ENCODE measurements around the gene TJAP1.
"Not testable (repeated sequence)": the region's sequence is repeated elsewhere in the genome, so short reads cannot be mapped to it uniquely, and the experiment has no call there.

The TJAP1 gene

DNA sequence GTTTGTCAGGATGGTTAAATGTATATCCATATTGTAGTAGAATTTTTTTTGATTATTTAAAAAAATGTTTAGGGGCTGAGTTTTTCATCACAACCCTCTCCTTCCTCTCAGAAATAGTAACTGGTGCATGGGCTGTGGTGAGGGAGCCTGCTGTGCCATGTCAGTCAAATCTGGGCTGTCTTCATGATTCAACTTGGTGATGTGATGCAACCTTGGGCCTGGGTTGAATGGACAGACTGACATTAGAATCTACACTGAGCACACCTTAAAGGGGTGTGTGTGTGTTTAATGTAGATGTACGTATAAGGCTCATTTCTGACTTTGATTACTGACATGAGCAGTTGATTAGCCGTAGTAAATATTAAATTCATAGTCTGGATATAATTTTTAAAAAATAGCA lies 3.7 kb downstream of the TJAP1 start:
- FAIRE-seq (no peak), DNase-seq (ENCODE audit: low spot score) (no peak)

DNA sequence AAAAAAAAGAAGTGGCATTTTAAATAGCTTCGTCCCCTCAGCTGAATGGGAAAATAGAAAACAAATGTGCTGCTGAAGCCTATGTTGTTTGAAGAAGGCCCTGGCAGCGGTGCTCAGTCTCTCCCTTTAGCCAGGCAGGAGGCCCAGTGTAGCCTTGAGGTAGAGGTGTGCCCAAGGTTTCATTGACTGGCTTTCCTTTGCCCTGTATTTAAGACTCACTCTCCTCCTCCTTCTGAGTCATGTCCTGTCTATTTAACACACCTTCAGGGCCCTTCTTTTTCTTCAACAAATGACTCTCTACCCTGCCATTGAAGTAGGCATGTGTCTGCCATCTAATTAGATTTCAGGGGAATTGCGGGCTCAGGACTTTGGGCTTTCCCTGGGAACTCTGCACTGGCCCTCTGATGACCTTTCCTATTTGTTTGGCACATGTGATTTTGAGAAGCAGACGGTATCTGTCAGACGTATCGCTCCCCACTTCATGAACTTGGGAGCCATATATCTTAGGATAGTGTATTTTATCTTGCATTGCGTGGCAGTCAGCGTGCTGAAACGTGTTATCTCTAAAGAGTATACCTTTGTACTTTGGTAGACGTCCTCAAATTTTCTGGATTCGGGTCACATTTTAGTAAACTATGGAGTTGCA lies 4.3 kb downstream of the TJAP1 start:
- DNase-seq (ENCODE audit: low spot score), result no peak
- FAIRE-seq, result no peak

DNA sequence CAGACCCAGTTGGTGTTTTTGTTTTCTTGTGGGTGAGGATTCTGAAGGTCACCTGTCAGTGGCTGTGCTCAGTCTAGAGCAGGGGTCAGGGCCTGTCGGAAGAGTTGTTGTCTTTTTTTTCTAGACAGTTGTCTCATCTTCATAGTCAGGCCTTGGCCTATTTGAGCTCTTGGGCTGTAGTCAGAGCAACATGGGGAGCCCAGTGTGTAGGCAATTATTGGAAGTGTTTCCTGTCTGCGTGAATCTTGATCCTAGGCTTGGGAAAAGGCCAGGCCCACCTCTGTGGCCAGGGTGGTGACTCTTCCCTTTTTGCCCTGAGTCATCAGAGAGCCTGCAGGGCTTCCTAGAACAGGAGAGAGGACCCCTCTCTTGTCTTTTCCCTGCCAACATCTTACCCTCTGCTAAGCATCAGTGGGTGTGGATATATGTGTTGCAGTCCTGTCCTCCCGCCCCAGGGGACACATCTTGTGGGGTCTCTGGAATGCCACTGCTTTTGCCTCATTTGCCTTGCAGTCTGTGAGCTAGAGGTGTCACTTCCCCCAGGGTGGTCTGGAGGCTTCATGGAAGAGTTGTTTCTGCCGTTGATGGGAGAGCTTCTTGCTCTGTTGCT lies 11.4 kb downstream of the TJAP1 start:
- FAIRE-seq (no peak), DNase-seq (ENCODE audit: low spot score) (no peak)

DNA sequence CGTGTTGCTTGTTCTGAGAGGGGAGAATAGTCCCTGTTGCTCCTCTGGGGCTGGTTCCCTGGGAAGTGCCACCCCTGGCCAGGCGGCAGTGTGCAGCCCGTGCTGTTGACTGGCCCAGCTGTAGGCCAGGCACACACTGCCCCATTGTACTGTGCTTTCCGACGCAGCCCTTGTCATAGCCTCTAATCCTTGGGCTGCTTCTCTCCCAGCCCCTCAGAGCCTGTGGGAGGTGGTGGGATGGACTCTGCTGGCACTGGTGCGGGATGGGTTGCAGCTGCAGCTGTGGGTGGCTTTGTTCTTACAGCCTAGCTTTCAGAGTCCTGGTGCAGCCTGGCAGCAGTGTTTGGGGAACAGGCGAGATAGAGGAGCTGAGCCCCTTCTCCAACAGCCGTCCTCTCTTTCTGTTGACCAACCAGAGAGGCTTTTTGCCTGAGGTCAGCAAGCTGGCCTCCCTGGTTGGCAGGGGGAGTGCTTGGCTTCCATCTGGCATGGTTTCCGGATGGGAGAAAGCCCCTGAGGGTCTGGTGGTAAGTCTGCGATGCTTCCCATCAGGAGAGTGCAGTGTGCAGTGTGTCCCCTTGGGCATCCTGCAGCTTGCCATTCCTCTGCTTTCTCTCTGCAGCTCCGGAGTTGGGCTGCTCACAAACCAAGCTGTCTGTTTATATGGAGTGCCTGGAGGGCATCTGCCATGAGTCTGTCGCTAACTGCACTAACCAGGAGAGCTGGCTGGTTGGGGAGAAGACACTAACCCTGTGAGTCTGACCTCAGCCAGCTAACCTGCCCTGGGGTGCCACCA lies 12.1 kb downstream of the TJAP1 start:
- DNase-seq (ENCODE audit: low spot score), result no peak
- no peak for FAIRE-seq

DNA sequence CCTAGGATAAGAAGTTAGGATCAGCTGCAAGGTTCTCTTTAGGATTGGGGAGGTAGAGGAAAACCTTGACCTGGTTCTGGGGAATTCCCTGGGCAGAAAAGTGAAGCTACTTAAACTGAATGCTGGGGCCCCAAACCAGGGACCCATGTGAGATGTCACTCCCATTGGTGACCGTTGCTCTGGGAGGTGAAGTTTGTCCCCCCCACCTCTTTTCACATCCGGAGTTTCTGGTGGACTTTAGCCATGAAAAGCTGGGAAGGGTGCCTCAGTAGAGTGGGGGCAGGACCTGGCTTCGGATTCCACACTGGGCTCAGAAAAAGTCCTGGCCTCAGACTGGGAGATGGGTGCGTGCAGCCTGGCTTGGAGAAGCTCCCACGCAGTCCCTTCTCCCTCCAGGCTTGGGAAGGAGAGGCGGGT lies 13.2 kb downstream of the TJAP1 start:
- no peak for DNase-seq (ENCODE audit: low spot score)
- FAIRE-seq, result no peak

DNA sequence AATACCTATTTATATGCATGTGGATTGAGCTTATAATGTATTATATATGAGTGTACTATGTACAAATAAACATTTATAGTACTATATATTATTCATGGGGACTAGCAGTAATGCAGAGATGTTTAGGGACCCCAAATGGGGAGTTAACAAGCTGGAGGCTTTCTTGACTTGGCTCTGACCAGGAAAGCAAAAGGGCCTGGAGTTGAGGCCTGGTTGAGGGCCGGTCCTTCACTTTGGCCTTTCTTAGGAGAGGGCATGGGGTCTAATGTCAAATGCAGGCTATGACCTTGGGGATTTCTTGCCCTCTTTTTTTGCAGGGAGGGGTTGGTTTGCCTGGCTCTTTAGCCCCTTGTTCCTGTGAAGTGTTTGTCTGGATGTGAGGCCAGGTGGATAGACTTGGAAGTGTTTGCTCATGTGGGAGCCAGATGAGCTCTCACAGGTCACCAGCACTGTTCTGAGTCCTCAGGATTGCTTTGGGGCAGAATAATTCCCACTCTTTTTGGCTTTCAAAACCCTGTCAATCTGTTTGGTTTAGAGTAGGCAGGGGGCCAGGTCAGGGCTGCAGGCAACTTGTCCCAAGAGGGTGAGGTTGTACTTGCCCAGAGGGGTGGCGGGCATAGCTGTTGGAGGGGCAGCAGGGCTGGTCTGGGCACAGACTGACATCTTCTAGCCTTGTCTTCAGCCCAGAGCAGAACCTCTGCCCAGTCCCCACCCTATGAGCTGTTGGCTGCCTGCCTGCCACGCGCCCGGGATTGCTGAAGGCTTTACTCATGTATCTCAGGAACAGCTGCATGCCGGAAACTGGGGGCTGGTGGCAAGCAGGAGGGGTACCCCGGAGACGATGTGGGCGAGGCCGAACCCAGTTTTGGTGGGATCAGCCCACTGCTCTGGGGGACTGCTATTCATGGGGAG lies 14.6 kb downstream of the TJAP1 start:
- DNase-seq (ENCODE audit: low spot score), result peak; percentile 63

DNA sequence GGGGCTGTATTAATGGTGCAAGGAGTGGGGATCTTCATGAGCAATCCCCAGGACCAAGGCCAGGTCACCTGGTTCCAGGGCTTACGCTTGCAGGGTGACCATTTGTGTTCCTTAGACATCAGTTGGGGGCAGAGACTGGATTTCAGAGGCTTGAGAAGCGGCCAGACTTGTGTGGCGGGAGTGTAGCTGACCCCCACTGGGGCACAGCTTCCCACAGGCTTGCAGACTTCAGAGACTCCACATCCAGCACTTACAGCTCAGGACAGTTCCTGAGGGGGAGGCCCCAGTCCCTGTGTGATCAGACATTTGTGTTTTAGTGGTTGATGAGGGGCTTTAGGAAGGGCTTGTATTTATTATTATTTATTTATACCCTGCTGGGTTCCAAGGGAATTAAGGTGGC lies 15.3 kb downstream of the TJAP1 start:
- no peak for FAIRE-seq
- DNase-seq (ENCODE audit: low spot score), result no peak

More for the DNA sequence above, 14.6 kb downstream of the TJAP1 start:
- no peak for FAIRE-seq

DNA sequence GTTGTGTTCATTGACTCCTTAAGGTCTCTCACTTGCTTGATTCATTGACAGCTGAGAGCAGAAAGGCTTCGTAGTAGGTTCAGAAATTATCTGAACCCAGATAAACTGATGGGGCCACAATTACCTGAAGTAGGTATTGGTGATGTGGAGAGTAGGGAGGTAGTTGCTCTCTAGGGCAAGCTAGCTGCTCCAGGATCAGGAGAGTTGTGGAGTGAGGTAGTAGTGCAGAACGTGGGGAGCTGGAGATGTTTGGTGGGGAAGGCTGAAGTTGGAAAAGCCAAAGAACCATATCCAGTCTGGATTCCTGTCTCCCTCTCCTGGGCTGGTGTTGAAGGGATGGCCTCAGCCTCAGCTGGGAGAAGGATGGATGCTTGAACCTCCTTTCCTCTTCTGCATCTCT lies 15.9 kb downstream of the TJAP1 start:
- no peak for DNase-seq (ENCODE audit: low spot score)
- no peak for FAIRE-seq

DNA sequence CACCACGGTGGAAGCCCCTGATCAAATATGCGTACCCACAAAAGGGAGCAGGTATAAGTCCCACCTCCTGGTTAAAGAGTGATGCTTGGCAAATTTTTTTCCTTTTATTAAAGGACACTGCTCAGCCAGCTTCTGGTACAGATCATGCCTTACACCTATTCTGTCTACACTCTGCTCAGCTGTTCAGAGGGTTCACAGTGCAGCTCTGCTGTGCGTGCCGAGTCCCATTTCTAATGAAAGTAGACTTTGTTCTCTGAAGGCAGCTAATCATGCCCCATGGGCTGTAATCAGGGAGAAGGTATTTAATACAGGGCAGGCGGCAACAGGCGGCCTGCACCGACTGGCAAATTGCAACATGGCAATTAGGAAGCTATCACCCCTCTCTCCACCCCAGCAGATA lies 16.5 kb downstream of the TJAP1 start:
- FAIRE-seq, result no peak

DNA sequence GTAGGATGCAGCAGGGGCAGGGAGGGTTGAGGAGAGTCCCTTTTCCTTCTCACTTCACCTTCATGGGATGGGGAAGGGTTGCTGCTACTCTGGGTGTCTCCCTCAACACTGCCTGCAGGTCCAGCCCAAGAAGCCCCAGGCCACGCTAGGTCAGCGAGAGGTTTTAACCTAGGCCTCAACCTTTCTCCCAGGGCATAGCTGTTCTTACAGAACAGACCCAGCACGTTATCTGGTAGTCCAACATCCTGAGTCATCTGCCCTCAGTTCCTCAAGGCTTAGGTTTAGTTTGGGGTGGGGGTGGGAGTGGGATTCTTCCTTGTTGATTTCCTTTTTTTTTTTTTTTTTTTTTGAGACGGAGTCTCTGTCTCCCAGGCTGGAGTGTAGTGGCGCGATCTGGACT lies 17.0 kb downstream of the TJAP1 start:
- FAIRE-seq, result no peak
- DNase-seq (ENCODE audit: low spot score), result no peak

More for the DNA sequence above, 16.5 kb downstream of the TJAP1 start:
- DNase-seq (ENCODE audit: low spot score), result no peak

DNA sequence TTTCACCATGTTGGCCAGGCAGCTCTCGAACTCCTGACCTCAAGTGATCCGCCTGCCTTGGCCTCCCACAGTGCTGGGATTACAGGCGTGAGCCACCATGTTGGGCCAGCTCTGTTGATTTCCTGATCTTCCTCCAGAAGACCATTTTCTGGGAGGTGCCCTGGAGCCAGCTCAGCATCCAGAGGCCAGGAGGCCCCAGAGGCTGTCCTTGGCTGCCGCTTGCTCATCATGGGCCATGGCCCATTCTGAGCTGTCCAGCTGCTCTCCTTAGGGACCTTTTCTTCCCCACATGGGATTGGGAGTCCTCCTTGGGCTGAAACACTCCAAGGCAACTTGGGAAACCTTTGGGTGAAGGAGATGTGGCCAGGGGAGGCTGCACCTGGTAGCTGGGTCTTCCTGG lies 17.4 kb downstream of the TJAP1 start:
- DNase-seq (ENCODE audit: low spot score) (no peak), FAIRE-seq (no peak)

DNA sequence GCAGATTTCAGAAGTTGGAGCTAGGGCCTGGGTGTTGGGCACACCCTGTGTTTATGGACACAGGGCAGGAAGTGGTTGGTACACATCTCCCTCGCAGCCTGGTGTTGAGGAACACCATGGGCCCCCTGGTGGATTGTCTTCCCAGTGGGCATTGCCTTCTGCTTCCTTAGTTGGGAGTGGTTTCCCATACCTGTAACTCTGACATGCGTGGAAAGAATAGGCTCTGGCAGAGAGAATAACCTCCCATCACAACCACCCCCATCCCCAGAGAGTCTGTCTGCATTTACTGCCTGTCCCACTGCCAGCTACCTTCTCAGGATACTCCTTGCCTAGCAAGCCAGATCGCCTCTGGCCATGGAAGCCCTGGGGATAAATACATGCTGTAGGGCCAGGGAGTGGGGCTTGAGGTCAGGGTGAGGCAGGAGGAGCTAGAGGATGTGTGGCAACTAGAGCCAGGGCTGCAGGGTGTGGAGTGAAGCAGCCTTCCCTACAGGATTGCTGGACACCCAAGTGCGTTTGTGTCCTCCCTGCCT lies 18.1 kb downstream of the TJAP1 start:
- FAIRE-seq (no peak), DNase-seq (ENCODE audit: low spot score) (peak; percentile 48)

DNA sequence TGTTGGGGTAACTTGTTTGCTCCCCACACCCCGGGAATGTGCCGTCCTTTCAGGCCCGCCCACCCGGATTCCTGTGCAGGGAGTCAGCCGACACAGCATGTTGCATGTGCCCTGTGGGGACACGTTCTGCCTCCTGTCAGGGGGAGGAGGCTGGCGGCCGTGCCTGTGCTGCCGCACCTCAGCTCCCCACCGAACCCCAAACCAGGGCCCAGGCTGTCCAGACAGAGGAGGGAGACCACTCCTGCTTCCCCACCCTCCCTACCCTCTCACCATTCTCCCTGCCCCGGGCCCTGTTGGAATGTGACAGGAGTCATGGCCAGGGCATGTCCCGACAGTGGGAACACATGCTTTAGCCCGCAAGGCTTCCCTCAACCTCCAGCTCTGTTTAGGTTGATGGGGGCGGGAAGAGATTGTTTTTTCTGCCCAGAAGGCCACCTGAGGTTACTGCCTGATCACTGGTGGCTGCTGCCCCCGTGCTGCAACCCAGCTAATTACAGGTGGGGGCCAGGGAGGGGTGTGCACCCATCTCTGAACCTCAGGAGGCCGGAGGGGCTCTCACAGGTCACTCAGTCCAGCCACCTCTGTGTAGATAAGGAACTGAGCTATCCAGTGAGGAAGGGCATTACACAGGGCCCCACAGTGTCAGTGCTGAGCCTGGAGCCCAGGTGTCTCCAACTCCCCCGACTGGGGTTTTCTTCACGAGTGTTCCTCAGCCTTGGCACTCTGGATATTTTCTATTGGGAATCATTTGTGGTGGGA lies 19.2 kb downstream of the TJAP1 start:
- no peak for FAIRE-seq
- peak; percentile 76 for DNase-seq (ENCODE audit: low spot score)

DNA sequence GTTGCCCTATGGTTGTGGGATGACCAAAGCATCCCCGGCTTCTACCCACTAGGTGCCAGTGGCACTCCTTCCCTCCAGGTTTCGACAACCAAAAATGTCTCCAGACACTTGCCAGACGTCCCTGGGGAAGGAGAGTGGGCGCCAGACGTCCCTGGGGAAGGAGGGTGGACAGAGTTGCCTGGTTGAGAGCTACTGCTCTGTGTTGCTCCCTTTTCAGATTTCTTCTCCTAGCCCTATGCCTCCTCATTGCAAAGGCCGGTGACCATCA lies 19.7 kb downstream of the TJAP1 start:
- no peak for FAIRE-seq
- no peak for DNase-seq (ENCODE audit: low spot score)

DNA sequence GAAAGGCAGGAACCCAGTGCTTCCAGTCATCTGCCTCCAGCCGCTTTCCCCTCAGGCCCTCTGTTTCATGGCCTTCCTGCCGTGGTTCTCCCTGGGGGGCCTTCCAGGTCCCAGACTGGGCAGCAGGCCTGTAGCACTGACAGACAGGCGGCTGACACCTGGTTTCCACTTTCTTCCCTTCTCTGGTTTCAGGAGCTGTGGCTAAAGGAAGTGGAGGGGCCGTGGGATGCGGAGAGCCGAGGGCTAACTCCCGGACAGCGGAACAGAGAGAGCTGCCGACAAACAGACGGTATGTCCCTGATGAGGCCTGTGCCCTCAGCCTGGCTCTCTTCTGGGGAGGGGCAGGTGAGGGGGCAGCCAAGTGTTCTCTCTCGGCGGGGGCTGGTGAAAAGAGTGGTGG lies 20.3 kb downstream of the TJAP1 start:
- DNase-seq (ENCODE audit: low spot score) (no peak), FAIRE-seq (no peak)

DNA sequence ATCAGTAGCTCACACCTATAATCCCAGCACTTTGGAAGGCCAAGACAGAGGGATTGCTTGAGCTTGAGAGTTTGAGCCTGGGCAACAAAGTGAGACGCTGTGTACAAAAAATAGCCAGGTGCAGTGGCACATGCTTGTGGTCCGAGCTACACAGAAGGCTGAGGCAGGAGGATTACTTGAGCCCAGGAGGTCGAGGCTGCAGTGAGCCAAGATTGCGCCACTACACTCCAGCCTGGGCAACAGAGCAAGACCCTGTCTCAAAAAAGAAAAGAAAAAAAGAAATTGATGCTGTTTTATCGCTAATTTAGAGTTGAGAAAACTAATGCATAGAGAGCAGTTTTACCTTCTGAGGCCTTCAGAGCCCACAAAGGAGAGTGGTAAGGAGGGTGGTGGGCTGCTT lies 20.9 kb downstream of the TJAP1 start:
- not testable (repeated sequence) for FAIRE-seq; DNase-seq (ENCODE audit: low spot score)

DNA sequence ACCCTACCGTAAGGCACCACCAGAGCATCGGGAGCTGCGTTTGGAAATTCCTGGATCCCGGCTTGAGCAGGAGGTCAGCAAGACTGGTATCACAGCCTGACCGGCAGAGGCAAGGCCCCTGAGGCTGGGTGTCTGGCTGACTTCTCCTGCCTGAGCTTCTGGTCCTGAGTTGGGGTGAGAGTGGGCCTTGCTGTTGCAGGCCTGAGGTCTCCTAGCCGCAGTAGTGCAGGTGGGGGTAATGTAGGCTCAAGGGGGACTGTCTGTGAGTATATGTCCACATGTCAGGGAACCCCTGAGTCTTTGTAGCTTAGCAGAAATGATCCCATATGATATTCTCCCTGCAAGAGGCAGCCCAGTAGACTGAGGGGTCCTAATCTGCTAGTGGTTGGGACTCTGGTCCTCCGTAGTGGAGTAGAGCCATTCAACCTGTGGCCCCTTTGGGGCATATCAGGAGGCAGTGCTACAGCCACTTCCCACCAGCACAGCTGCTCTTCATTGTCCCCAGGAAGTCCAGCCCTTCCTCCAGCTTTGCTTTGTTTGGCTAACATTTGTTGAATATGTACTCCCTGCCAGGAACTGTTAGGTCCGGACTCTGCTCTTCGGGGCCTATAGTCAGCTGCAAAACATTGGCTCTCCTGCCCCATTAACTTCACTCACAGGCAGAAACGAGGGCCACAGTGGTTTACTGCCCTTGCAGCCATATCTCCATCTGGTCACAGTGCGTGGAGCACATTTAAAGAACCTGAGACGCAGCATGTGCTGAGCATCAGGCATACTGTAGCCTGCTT lies 21.9 kb downstream of the TJAP1 start:
- DNase-seq (ENCODE audit: low spot score) (no peak), FAIRE-seq (no peak)

DNA sequence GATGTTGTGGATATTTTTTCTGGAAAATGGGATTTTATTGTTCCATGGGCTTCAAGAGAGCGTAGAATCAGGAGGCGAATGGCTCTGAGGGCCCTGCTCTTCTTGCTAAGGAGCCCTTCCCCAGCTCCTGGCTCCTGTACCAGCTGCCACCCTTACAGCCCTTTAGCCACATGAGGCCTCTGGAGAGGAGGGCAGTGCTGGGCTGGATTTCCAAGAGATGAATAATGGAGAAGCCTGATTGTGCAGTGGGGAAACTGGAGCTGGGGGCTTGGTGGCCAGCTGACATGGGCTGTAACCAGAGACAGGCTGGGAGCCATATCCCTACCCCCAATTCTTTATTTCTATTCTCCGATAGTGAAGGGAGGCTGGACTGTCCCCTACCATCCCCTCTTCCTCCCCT lies 23.6 kb downstream of the TJAP1 start:
- FAIRE-seq (no peak), DNase-seq (ENCODE audit: low spot score) (no peak)

DNA sequence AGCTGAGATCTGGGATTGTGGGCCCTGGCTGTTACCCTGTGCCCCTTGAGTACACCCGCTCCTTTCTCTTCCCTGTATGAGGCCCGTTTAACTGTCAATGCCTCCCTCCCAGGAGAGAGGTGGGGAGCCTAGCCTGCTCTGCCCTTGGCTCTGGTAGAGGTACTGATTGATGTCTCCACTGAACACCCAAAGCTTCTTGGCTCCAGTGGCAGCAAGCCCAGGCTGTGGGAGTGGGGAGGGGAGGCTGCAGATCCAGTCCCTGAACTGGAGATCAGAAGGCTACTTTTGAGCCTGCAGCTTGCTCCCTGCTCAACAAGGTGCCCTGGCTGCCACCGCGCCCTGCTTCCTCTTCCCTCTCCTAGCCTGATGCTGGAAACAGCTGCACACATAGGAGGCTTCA lies 25.3 kb downstream of the TJAP1 start:
- DNase-seq (ENCODE audit: low spot score) (no peak), FAIRE-seq (no peak)

DNA sequence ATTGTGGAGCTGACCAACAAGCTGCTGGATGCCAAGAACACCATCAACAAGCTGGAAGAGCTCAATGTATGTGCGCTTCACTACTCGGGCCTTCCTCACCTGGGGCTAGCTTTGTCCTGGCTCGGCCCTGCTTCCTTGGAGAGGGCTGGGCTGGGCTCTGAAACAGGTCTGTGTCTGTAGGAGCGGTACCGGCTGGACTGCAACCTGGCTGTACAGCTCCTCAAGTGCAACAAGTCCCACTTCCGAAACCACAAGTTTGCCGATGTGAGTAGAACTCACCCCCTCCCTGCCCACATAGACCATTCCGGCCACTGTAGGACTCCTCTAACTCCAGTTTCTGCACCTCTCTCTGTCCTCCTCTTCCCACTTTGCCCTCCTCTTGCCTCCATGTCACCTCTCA lies 26.1 kb downstream of the TJAP1 start:
- FAIRE-seq (no peak), DNase-seq (ENCODE audit: low spot score) (no peak)

All from urothelium cell line (cell line).